Tibial nerve (tissue), 4 donors: ENCODE measurements around the gene IL1R2. TPM values are rescaled to one million over a fixed set of nuclear protein-coding genes. Genes with fewer than 3 reads are reported as not detected.

Source experiments
- DNase-seq, 2 donors: peaks; one replicate each; pipeline ENCODE4 v3.0.0-alpha.2; 2019; ENCODE audit warnings: low spot score in 2 of 2
- H3K27ac ChIP-seq, 4 donors: fragments of 200-600 bp; sonication (generic) in 3 of 4; one replicate each; pipeline ENCODE4 v1.5.1; 2017 to 2019; ENCODE audit warnings: mild to moderate bottlenecking in 1 of 4
- H3K27me3 ChIP-seq, 2 donors: fragments of 200-600 bp; sonication (generic) in 1 of 2; one replicate each; pipeline versions ENCODE4 v1.5.1 to v1.6.0; 2017 to 2019
- H3K36me3 ChIP-seq, 3 donors: fragments of 200-600 bp; sonication (generic); one replicate each; pipeline ENCODE4 v1.5.1; 2018 to 2019
- H3K4me1 ChIP-seq, 4 donors: fragments of 200-600 bp; sonication (generic) in 3 of 4; one replicate each; pipeline ENCODE4 v1.5.1; 2017 to 2019
- H3K4me3 ChIP-seq, 4 donors: fragments of 200-600 bp; sonication (generic) in 3 of 4; one replicate each; pipeline ENCODE4 v1.5.1; 2017 to 2019; ENCODE audit warnings: mild to moderate bottlenecking in 1 of 4, moderate library complexity in 1 of 4
- H3K9me3 ChIP-seq, 4 donors: fragments of 200-600 bp; sonication (generic) in 3 of 4; one replicate each; pipeline ENCODE4 v1.5.1; 2017 to 2019
- CTCF ChIP-seq, 5 experiments: fragments of 200-600 bp in 3 of 5; fragments of 450-650 bp in 2 of 5; sonication (generic) in 3 of 5; IDR thresholded peaks; one replicate each; pipeline ENCODE4 v1.5.1; 2016 to 2019; ENCODE audit warnings: antibody characterized with exemption in 5 of 5, mild to moderate bottlenecking in 3 of 5, moderate library complexity in 2 of 5
- EP300 ChIP-seq, 2 donors: sonication (generic); formaldehyde crosslinking; IDR thresholded peaks; one replicate each; pipeline ENCODE4 v1.6.1; 2017; ENCODE audit warnings: antibody characterized with exemption in 2 of 2, mild to moderate bottlenecking in 1 of 2
- POLR2A ChIP-seq, 2 donors: fragments of 450-650 bp; IDR thresholded peaks; one replicate each; pipeline ENCODE4 v1.6.1; 2017; ENCODE audit warnings: antibody characterized with exemption in 2 of 2, mild to moderate bottlenecking in 2 of 2, moderate library complexity in 2 of 2
- WGBS, 2 donors: methylation state at CpG; one replicate each; pipeline ENCODE4 v1.1.5; 2018; 5-methylcytosine and 5-hydroxymethylcytosine counted together
- total RNA-seq, 4 donors: library from RNA; depleted of rRNA; stranded (reverse); fragments of >200 nt; gene quantifications; one replicate each; pipeline ENCODE4 v1.1.0, GENCODE V29; 2016

Gene IL1R2
- total RNA-seq, 4 donors from 2014 or later = 3.6 to 17.7 (median 7.5) TPM

- no peaks in the 10 kb centered on the region for H3K36me3 ChIP-seq
- H3K9me3 ChIP-seq = no peaks in the 10 kb centered on the region
- WGBS, 2 donors = 64 to 86% methylated on average over 2 of the region's 2 CpGs
- DNase-seq = no peak
- H3K4me3 ChIP-seq = no peak overlapping the region
- no peaks in the 10 kb centered on the region for H3K27me3 ChIP-seq
- H3K27ac ChIP-seq = no peak overlapping the region
- no peak for TF ChIP-seq EP300 (IDR thresholded peaks at IDR 0.05)
- TF ChIP-seq POLR2A (IDR thresholded peaks at IDR 0.05) = no peak
- no peak for TF ChIP-seq CTCF (IDR thresholded peaks at IDR 0.05)
- peaks cover 0 to 17% (median 2%) of the 10 kb centered on the region in 4 donors for H3K4me1 ChIP-seq
Measured at GRCh38 chr2:102073168-102073724, 81.5 kb downstream of the IL1R2 start.

- Histone ChIP-seq H3K27me3 (no peaks in the 10 kb centered on the region), H3K4me1 (peaks cover 0 to 15% (median 2%) of the 10 kb centered on the region in 4 donors), H3K4me3 (no peak overlapping the region), H3K27ac (no peak overlapping the region), H3K36me3 (no peaks in the 10 kb centered on the region), H3K9me3 (no peaks in the 10 kb centered on the region)
- TF ChIP-seq CTCF (IDR thresholded peaks at IDR 0.05) (no peak), POLR2A (IDR thresholded peaks at IDR 0.05) (no peak), EP300 (IDR thresholded peaks at IDR 0.05) (no peak)
- no peak for DNase-seq
- WGBS, 2 donors = 62 to 71% methylated on average over 6 of the region's 6 CpGs
Measured at GRCh38 chr2:102074152-102074783, 82.5 kb downstream of the IL1R2 start.

DNA sequence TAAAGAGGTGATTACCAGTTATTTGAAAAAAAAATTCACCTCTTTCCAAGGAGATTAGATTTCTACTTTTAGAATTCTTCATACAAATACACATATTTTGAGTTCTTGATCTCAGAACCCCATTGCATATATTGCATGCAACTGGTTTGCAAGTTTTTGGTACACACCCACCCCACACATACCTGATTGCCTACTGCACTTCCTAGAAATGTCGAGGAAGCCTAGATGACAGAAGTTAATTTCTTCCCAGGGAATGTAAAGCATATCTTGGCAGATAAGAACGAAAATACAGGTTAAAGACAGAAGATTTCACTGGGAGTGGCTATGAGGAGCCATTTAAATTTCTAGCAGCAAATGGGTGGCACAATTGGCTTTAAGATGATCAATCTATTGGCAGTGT lies 83.7 kb downstream of the IL1R2 start:
- H3K27me3 ChIP-seq = no peaks in the 10 kb centered on the region
- 81 to 82% methylated on average over 2 of the region's 2 CpGs for WGBS, 2 donors
- peaks cover 0 to 3% (median 1%) of the 10 kb centered on the region in 4 donors for H3K4me1 ChIP-seq
- DNase-seq = no peak
- H3K9me3 ChIP-seq = no peaks in the 10 kb centered on the region
- H3K27ac ChIP-seq = no peak overlapping the region
- TF ChIP-seq CTCF (IDR thresholded peaks at IDR 0.05) (no peak), EP300 (IDR thresholded peaks at IDR 0.05) (no peak), POLR2A (IDR thresholded peaks at IDR 0.05) (no peak)
- no peak overlapping the region for H3K4me3 ChIP-seq
- no peaks in the 10 kb centered on the region for H3K36me3 ChIP-seq

DNA sequence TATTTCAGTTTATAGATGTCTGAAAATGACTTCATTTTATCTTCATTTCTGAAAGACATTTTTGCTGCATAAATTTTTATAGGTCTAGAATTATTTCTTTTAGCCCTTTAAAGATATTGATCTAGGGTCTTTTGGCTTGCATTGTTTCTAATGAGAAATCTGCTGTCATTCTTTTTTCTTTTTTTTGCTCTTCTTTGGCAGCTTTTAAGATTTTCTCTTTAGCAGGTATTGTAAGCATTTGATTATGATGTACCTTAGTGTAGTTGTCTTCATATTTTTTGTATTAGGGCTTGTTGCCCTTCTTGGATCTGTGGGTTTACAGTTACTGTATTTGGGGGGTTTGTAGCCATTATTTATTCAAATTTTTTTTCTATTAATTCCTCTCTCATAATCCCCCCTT lies 84.8 kb downstream of the IL1R2 start:
- no peaks in the 10 kb centered on the region for H3K36me3 ChIP-seq
- no peak for DNase-seq
- no peaks in the 10 kb centered on the region for H3K27me3 ChIP-seq
- H3K27ac ChIP-seq = no peak overlapping the region
- TF ChIP-seq EP300 (IDR thresholded peaks at IDR 0.05) (no peak), CTCF (IDR thresholded peaks at IDR 0.05) (no peak), POLR2A (IDR thresholded peaks at IDR 0.05) (no peak)
- H3K9me3 ChIP-seq = no peaks in the 10 kb centered on the region
- no peak overlapping the region for H3K4me3 ChIP-seq
- no peaks in the 10 kb centered on the region for H3K4me1 ChIP-seq

Other genes starting within 250 kb of the IL1R2 start
- 10 to 100 TPM; 29.5 to 81.2 (median 57.4) TPM for gene IL1R1, start 150.8 kb downstream of the IL1R2 start, total RNA-seq
- gene IL1RL2, start 195.1 kb downstream of the IL1R2 start, total RNA-seq = under 1 TPM in 1 of 4 donors, not detected in 3; 0.30 TPM